Activated CD4-positive, CD25-positive, alpha-beta regulatory T cell treated with anti-CD3 and anti-CD28 coated beads, Interleukin-2, amount 50 U/mL, for 72 hours (primary cell): Measurements from ENCODE around the gene BAZ2B.
"Not testable (repeated sequence)": the region's sequence is repeated elsewhere in the genome, so short reads cannot be mapped to it uniquely, and the experiment has no call there.

Experiments used
- DNase-seq: peaks from one replicate; pipeline ENCODE4 v3.0.0; 2021

BAZ2B gene, protein sequence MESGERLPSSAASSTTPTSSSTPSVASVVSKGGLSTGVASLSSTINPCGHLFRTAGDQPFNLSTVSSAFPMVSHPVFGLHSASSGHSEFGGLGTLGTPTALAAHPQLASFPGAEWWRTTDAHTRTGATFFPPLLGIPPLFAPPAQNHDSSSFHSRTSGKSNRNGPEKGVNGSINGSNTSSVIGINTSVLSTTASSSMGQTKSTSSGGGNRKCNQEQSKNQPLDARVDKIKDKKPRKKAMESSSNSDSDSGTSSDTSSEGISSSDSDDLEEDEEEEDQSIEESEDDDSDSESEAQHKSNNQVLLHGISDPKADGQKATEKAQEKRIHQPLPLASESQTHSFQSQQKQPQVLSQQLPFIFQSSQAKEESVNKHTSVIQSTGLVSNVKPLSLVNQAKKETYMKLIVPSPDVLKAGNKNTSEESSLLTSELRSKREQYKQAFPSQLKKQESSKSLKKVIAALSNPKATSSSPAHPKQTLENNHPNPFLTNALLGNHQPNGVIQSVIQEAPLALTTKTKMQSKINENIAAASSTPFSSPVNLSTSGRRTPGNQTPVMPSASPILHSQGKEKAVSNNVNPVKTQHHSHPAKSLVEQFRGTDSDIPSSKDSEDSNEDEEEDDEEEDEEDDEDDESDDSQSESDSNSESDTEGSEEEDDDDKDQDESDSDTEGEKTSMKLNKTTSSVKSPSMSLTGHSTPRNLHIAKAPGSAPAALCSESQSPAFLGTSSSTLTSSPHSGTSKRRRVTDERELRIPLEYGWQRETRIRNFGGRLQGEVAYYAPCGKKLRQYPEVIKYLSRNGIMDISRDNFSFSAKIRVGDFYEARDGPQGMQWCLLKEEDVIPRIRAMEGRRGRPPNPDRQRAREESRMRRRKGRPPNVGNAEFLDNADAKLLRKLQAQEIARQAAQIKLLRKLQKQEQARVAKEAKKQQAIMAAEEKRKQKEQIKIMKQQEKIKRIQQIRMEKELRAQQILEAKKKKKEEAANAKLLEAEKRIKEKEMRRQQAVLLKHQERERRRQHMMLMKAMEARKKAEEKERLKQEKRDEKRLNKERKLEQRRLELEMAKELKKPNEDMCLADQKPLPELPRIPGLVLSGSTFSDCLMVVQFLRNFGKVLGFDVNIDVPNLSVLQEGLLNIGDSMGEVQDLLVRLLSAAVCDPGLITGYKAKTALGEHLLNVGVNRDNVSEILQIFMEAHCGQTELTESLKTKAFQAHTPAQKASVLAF (N-terminal part only)

DNA sequence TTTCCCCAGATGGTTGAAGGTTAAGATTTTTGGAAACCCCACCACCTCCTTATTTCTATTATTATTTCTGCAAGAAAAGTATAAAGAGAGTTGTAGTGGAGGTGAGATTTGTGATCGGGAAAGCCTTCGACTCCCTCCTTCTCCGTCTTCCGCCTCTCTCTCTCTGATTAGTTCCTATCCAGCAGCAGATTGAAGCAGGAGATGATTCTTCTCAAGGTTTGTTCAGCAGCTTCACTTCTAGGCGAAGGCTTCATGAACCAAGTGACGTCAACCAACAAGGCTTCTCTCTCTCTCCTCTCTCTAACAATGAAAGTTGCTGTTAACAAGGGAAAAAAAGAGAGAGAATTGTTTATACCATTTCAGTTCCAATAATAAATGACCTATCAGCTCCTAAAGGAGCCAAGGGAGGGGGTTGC, at the start of gene BAZ2B:
Gene BAZ2B (minus strand): TSS at position 263 of the 416 bp plus-strand sequence. CDS start 137,829 bp downstream, outside the sequence.
- DNase-seq: no peak

DNA sequence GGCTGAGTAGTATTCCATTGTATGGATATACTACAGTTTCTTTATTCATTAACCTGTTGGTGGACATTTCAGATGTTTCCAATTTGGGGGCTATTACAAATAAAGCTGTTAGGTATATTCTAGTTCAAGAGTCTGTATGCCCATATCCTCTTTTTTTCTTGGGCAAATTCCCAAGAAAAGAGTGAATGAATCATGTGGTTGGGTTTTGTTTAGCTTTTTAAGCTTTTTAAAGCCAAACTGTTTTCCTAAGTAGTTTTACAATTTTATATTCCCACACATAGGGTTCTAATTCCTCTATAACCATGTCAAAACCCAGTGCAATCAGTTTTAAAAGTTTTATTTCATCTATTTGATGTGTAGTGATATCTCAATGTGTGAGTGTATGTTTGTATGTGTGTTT, 44.9 kb upstream of the BAZ2B start:
- DNase-seq: no peak

DNA sequence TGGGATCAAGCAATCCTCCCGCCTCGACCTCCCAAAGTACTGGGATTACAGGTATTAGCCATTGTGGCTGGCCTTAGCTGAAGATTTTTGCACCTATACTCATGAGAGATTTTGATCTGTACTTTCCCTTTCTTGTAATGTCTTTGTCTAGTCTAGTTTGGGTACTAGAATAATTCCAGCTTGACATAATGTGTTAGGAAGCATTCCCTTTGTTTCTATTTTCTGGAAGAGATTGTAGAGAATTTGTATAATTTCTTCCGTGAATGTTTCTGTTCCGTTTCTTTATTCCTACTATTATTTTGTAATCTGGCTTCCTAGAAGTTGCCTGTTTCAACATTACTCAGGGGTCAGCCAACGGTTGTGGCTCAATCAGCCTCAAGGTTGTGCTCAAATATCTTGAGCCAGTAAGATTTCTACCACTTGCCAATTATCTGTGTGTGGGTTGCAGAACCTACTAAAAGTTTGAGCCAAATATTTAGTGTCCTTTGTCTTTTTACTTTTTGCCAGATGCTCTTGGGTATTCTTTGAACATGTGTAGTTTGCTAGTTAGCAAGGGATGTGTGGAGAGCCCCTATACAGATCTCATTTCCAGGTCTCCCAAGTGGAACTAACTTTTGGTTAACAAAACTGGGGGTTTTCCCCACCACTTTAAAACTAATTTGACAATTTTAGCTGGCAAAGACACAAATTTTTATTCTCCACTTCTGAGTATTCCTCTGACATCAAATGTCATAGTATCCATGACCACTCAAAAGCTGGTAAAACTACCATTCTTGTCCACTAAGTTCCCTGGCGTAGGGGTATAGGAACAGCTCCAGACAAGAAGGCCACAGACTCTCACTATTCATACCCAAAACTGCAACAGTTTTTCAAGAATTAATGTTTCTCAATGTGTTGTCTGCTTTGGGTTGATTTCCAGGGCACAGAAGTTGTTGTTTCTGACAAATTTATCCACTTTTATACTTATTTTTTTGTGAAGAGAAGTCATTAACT, 42.8 kb upstream of the BAZ2B start:
- DNase-seq: no peak

DNA sequence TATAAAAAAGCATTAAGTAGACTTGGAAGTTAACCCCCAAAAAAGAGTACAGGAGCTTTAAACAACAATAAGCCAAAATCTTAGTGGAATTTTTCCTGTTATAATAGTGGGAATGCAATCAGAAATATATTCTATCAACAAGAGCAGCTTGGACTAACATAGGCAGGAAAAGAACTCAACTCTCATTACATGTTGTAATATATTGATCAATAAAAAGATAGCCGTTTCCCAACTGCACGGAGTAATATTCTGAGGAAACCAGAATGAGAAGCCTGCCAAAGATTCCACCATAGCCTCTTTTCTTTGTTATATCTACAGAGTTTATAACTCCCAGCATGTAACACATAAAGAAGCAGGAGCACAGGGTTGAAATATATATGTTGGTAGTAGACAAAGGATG, 37.6 kb upstream of the BAZ2B start:
- no peak for DNase-seq

DNA sequence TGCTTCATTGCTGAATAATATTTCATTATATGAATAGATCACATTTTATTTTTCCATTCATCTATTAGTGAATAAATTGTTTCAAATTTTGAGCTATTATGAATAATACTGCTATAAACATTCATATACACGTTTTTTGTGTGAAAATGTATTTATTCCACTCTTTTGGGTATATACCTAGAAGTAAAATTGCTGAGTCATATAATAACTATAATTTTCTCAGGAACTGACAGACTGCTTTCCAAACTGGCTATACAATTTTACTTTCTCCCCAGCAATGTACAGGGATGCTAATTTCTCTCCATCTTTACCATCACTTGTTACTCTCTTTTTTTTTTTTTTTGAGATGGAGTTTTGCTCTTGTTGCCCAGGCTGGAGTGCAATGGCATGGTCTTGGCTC, 35.5 kb upstream of the BAZ2B start:
- no peak for DNase-seq

DNA sequence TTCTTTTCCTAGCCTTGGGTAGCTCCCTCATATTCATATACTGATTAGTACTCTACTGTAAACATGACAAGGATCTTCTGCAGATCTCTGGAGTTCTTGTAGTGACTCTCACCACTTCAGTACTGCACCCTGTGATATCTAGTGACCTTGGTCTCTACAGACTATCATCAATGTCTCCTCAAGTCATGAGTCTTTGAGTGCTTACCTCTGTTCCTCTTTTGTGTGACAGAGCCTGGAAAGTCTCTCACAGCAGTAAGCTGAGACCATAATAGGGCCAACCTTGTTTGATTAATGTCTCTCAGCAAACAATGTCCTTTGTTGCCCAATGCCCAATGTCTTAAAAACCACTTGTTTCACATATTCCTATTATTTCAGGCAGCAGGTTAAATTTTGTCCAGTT, 34.2 kb upstream of the BAZ2B start:
- DNase-seq: no peak

DNA sequence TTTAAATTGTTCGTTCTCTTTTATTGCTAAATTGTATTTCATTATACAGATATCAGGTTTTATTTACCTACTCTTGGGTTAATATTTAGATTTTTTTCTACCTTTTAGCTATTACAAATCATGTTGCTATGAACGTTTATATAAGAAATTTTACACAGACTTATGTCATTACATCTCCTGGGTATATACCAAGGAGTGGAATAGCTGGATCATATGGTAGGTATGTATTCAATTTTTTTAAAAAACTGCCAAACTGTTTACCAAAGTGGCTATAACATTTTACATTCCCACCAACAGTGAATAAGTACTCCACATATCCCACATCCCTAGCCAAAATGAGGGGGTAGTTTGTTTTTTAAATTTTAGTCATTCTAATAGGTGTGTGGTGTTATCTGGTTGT, 32.3 kb upstream of the BAZ2B start:
- DNase-seq: no peak

DNA sequence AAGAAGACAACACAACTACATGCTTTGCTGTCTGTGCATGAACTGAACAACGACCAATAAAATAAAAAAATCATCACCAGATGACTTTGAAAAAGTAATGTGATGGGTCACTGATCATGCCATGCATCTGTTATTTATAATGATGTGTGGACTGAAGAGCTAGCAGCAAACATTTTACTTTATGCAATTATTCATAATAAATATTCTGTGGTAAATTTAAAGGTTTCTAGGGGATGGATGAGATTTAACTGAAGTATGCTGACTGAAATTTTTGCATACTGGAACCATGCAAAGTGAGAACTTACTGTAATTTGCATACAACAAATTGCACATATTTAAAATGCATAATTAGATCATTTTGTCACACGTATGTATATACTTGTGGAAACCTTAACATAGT, 31.3 kb upstream of the BAZ2B start:
- DNase-seq: no peak

DNA sequence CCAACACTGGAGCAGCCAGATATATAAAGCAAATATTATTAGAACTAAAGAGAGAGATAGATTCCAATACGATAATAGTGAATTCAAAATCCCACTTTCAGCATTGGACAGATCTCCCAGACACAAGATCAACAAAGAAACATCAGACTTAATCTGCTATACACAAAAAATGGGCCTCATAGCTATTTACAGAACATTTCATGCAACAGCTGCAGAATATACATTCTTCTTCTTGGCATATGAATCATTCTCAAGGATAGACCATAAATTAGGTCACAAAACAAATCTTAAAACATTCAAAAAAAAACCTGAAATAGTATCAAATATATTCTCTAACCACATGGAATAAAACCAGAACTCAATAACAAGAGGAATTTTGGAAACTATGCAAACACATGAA, 23.8 kb upstream of the BAZ2B start:
- DNase-seq: no peak

DNA sequence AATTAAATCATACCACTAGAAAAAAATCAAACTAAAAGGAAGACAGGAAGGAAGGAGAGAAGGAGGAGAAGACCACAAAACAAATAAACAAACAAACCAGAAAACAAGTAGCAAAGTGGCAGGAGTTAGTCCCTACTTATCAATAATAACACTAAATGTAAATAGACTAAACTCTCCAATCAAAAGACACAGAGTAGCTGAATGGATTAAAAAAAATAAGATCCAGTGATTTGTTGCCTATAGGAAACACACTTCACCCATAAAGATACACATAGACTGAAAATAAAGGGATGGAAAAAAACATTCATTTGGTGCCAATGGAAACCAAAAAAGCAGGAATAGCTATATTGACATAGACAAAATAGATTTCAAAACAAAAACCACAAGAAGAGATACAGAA, 23.4 kb upstream of the BAZ2B start:
- no peak for DNase-seq

DNA sequence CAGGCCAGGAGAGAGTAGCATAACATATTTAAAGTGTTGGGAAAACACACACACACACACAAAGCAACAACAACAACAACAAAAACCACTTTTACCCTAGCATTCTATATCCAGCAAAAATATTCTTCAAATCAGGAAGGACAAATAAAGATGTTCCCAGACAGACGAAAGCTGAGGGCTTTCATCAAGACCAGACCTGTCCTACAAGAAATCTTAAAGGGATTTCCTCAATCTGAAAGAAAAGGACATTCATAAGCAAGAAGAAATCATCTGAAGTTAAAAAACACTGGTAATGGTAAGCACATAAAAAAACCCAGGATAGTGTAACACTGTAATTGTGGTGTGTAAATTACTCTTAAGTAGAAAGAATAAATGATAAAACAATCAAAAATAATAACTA, 22.7 kb upstream of the BAZ2B start:
- no peak for DNase-seq

DNA sequence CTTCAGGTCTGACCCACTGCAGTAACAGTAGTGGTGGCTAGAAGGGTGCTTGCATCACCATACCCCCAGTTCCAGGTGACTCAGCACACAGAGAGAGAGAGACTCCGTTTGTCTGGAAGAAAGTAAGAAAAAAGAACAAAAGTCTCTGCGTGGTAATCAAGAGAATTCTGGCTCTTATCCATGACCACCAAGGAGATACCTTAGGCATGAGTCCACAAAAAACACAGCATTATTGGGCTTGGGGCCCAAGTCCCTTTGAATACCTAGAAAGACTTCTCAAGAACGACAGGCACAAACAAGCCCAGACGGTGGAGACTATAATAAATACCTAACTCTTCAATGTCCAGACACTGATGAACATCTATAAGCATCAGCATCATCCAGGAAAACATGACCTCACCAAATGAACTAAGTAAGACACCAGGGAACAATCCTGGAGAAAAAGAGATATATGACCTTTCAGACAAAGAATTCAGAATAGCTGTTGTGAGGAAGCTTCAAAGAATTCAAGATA, 21.7 kb upstream of the BAZ2B start:
- no peak for DNase-seq

DNA sequence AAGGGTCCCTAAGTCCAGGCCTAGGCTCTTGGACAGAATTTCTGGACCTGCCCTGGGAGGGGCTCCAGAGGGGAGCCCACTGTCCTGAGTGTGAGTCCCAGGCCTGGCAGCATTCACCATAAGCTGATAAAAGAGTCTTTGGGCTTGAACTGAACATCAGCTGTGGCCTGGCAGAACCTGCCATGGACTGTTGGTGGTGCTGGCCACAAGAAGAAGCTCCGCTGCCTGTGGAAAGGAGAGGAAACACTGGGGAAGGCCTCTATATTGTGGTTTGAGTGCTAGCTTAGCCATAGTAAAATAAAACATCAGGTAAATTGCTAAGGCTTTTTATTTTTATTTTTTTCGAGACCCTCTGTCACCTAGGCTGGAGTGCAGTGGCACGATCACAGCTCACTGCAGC, 20.9 kb upstream of the BAZ2B start:
- DNase-seq: no peak

DNA sequence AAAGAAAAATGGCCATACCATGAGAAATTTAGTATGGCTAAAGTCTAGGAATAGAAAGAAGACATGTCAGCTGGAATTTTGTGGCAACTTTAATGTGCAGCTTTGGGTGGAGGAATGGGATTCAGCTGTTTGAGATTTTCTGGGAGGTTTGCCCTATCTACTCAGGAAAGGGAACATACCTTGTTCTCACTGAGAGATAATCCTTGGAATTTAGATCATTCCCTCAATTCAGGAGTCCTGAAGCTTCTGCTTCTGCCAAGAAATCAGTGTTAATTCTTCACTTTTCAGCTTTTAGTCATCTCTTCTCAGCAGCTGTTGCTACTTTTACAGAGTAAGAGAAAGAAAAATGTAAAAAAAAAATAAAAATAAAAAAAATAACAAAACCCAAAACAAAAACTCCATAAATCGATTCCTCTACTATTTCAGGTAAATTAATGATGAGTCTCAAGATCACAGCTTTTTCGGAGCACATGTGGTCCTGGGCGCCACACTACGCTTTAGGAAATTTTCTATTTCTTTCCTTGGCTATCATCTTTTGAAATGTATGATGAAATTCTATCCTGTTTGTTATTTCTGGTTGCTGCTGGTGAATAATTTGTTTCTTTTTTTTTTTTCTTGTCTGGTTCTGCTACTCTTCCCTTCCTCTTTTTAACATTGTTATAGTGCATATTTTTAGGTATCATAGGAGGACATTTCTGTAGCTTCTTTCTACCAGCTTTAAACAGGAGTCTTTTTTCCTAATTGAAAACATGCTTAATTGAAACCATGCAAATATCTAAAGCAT, 18.9 kb upstream of the BAZ2B start:
- no peak for DNase-seq

DNA sequence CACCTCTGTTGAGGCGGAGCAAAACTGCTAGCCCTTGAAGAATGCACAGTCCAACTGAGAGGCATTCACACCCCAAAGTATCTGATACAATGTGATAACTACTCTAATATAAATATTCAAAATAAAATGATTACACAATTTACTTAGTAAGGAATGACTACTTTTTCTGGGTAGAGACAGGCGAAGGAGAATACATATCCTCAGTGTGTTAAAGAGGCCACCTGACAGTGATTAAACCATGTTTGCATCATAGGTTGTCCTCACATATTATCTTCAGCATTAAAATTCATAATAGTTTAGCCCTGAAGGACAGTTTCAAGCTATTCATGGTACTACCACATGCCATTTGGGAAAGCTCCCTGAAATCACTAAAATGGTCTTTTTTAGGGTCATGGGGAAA, 16.9 kb upstream of the BAZ2B start:
- no peak for DNase-seq

DNA sequence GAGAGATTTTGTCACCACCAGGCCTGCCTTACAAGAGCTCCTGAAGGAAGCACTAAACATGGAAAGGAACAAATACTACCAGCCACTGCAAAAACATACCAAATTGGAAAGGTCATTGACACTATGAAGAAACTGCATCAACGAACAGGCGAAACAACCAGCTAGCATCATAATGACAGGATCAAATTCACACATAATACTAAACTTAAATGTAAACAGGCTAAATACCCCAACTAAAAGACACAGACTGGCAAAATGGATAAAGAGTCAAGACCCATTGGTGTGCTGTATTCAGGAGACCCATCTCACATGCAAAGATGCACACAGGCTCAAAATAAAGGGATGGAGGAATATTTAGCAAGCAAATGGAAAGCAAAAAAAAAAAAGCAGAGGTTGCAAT, 9.3 kb upstream of the BAZ2B start:
- not testable (repeated sequence) for DNase-seq

DNA sequence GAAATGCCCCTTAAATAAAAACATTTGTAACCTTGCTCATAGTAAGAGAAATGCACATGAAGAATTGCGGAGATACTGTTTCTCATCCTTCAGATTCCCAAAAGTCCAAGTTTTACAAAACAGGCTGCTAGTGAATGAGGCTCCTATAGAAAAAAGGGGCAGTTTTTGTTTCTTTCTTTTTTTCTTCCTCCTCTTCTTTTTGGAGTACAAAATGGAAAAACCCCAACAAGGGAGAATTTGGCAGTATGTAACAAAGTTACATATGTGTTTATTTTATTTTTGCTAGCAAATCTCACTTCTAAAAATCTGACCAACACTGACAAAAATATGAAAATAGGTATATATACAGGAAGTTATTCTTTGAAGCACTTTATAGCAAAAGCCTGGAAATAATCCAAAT, 7.1 kb upstream of the BAZ2B start:
- DNase-seq: no peak

DNA sequence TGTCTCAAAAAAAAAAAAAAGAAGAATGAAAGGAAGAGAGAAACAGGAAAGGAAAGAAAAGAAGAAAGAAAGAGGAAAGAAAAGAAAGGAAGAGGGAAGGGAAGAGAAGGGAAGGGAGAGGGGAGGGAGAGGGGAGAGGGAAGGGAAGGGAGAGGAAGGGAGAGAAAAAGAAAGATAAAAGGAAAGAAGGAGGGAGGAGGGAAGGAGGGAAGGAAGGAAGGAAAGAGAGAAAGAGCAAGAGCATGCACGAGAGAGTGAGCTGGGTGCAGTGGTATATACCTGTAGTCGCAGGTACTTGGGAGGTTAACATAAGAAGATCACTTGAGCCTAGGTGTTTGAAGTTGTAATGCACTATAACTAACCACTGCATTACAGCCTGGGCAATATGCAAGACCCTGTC, 6.6 kb upstream of the BAZ2B start:
- DNase-seq: no peak

DNA sequence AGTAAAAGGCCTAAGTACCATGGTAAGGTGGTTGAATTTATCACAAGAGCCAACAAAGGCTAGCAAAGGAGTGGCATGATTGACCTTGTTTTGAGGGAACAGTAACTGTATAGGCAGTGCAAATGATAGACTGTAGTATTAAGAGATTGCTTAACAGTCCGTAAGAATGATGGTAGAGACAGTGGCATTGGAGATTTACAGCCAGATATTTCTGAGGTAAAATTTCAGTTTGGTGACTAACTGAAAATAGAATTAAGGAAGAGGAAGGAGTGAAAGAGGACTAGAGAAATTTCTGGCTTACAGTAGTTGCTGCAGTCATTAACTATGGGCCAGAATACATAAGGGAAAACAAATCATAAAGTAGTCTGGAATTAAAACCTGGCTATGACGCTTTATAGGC, 4.4 kb upstream of the BAZ2B start:
- no peak for DNase-seq

DNA sequence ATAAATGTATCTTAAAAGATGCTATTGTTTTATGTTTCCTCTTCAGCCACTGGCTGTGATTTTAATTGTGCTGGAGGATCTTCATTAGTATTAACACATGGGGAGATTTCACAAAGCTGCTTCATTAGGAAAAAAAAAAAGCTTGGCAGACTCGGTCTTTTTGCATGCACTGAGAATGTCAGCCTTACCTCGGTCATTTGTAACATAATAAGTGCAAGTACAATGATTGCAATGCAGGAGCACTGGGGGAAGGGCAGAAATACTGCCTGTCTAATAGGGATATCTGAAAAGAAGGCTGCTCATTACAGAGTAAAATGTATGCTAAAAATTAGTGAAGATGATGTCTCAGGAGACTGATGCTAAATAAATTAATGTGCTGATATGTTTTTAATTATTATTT, 1.3 kb upstream of the BAZ2B start:
- DNase-seq: no peak

DNA sequence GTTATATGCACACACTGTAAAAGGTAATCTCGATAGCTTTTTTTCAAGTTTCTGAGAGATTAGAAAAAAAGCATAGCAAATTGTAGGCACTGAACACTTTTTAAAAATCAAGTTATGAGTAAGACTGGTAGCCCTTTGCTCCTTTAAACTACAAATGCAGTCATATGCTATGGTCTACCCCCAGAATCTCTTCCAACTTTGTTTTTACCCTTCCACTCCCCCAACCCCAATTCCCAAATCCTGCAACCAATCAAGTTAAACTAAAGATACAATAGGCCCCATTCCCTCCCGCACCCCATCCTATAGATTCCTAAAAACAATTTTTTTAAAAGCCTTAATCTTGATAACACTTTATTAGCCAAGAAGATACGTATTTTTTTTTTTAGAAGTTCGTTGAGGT, 752 bp upstream of the BAZ2B start:
- no peak for DNase-seq
